ENCODE results near the gene LYRM2. TPM values are rescaled to one million over a fixed set of nuclear protein-coding genes. Genes with fewer than 3 reads are reported as not detected.

Gene LYRM2
- total and polyA plus RNA-seq, 9 of the 15 experiments (the other 6 are each of a cell fraction or from before 2014, with no cell fraction given) = 13.9 to 115 (median 42.9) TPM

GRCh38 chr6:89584539-89584938 lies 54.0 kb downstream of the LYRM2 start (continued):
- no peak for TF ChIP-seq FOXP4 (CRISPR knock-in tag; IDR thresholded peaks at IDR 0.05; ENCODE audit: borderline replicate concordance)

GRCh38 chr6:89583559-89583958 lies 55.0 kb downstream of the LYRM2 start:
- H3K36me3 ChIP-seq (ENCODE audit: control insufficient read depth, insufficient read depth, low read length) = no peaks in the 10 kb centered on the region
- H3K4me2 ChIP-seq (ENCODE audit: insufficient read depth, low read length) = no peak overlapping the region
- POLR2A ChIA-PET = no interaction called here
- no peak overlapping the region for H3K4me3 ChIP-seq
- DNase-seq (ENCODE audit: extremely low read depth in 1 of 4, low spot score in 3 of 4) (no peak), ATAC-seq (no peak), FAIRE-seq (no peak)
- CTCF ChIA-PET (ENCODE audit: low intra/inter-chr PET ratio) = no interaction called here
- H3K9ac ChIP-seq (ENCODE audit: insufficient read depth in 1 of 2, low read depth in 2 of 2, low read length in 2 of 2) = no peak overlapping the region
- in situ Hi-C loops (cut with MboI) (no loop called here), intact Hi-C loops (cut with micrococcal nuclease) (no loop called here)
- no peak overlapping the region for H3K27ac ChIP-seq (ENCODE audit: extremely low read depth, low read depth, low read length)
- no peaks in the 10 kb centered on the region for H4K20me1 ChIP-seq (replicated peaks; ENCODE audit: control insufficient read depth, insufficient read depth, low read length)
- H3K27me3 ChIP-seq (ENCODE audit: control insufficient read depth in 2 of 2, insufficient read depth in 2 of 2, low read length in 2 of 2) = peaks cover 12 to 22% of the 10 kb centered on the region in 2 experiments; a peak in 4 of 5 replicates
- no peaks in the 10 kb centered on the region for H3K9me1 ChIP-seq (ENCODE audit: control insufficient read depth, insufficient read depth, low read length)
- H3K4me1 ChIP-seq (replicated peaks in 1 of 2; ENCODE audit: control insufficient read depth in 2 of 2, insufficient read depth in 2 of 2, low read length in 2 of 2) = no peaks in the 10 kb centered on the region
- no peak overlapping the region for H2AFZ ChIP-seq (ENCODE audit: low read depth, low read length)
- H3K79me2 ChIP-seq (ENCODE audit: control insufficient read depth, insufficient read depth, low read length) = no peaks in the 10 kb centered on the region
- no peak for TF ChIP-seq TCF15 (CRISPR knock-in tag; IDR thresholded peaks at IDR 0.05)
- no peak for TF ChIP-seq SUPT5H (IDR thresholded peaks at IDR 0.05)
- TF ChIP-seq SREBF2 (CRISPR knock-in tag; IDR thresholded peaks at IDR 0.05) = no peak
- no peak for TF ChIP-seq MYNN (IDR thresholded peaks at IDR 0.05)
- no peak for TF ChIP-seq MYNN (CRISPR knock-in tag; IDR thresholded peaks at IDR 0.05)
- no peak for TF ChIP-seq CUX1 (CRISPR knock-in tag; IDR thresholded peaks at IDR 0.05)
- TF ChIP-seq TAF7 (tag; IDR thresholded peaks at IDR 0.05) = no peak
- no peak for TF ChIP-seq SRSF7 (optimal IDR thresholded peaks at IDR 0.05; ENCODE audit: low read depth, low read length)
- TF ChIP-seq WHSC1 (IDR thresholded peaks at IDR 0.05; ENCODE audit: low read length) = no peak
- no peak for TF ChIP-seq NBN (IDR thresholded peaks at IDR 0.05; ENCODE audit: low read depth)
- TF ChIP-seq ZNF124 (CRISPR knock-in tag; IDR thresholded peaks at IDR 0.05) = no peak
- TF ChIP-seq KHSRP (IDR thresholded peaks at IDR 0.05) = no peak
- TF ChIP-seq SP2 (IDR thresholded peaks at IDR 0.05; ENCODE audit: extremely low read depth, low read depth, low read length, poor library complexity, severe bottlenecking) = no peak
- TF ChIP-seq CBX8 (IDR thresholded peaks at IDR 0.05; ENCODE audit: borderline replicate concordance, extremely low read depth, low read depth, low read length, poor library complexity, severe bottlenecking) = no peak
- no TSS peak for BruUV-seq (replicated peaks)
- H3K9me3 ChIP-seq (replicated peaks; ENCODE audit: control insufficient read depth, insufficient read depth, low read depth, low read length) = no peaks in the 10 kb centered on the region
- WGBS (ENCODE audit: insufficient coverage, low coverage, missing lambda C conversion rate) = 0% methylated on average over 2 of the region's 2 CpGs

Measured in K562 (cell line).